GM12801 (cell line): Measurements from ENCODE around the gene UGT1A5.

Source experiments
- CTCF ChIP-seq: IDR thresholded peaks from one replicate; pipeline ENCODE4 v1.5.1; 2011; ENCODE audit warnings: control low read depth; ENCODE audit not compliant: insufficient read length; ENCODE audit errors: extremely low read depth

The UGT1A5 gene

GRCh38 chr2:233743464-233744259 lies 31.0 kb downstream of the UGT1A5 start:
- TF ChIP-seq CTCF: no peak

GRCh38 chr2:233745073-233745755 lies 32.5 kb downstream of the UGT1A5 start:
- TF ChIP-seq CTCF: no peak

GRCh38 chr2:233746475-233747282 lies 34.0 kb downstream of the UGT1A5 start:
- no peak for TF ChIP-seq CTCF

GRCh38 chr2:233747283-233747544 lies 34.5 kb downstream of the UGT1A5 start:
- no peak for TF ChIP-seq CTCF

GRCh38 chr2:233754872-233755611 lies 42.3 kb downstream of the UGT1A5 start:
- TF ChIP-seq CTCF: no peak

GRCh38 chr2:233756429-233757081 lies 43.8 kb downstream of the UGT1A5 start:
- TF ChIP-seq CTCF: no peak
